ENCODE data around the gene USP12. TPM values are rescaled to one million over a fixed set of nuclear protein-coding genes. Genes with fewer than 3 reads are reported as not detected.
"Not testable (repeated sequence)": the region's sequence is repeated elsewhere in the genome, so short reads cannot be mapped to it uniquely, and the experiment has no call there.

USP12 gene
- total RNA-seq, 3 donors from 2014 or later: 48.0 to 60.7 (median 51.1) TPM

DNA sequence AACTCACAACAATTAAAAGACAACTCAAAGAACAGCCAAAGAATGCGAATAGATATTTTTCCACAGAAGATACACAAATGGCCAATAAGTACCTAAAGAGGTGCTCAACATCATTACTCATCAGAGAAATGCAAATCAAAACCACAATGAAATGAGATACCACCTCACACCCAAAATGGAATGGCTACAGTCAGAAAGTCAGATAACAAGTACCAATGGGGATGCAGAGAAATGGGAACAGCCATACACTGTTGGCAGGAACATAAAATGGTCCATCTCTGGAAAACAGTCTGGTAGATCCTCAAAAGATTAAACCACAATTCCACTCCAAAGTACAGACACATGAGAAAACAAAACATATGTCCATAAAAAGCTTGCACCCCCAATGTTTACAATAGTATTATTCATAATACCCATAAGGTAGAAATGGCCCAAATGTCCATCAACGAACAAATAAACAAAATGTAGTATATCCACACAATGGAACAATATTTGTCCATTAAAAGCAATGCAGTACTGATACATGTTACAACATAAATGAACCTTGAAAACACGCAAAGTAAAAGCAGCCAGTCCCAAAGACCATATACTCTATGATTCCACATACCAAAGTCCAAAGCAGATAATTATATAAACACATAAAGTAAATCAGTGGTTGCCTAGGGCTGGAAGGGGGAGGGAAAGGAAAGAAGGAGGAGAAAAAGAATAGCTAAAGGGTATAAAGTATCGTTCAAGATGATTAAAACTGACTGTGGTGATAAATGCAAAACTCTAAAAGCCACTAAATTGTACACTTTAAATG lies 19.6 kb downstream of the USP12 start:
- Mint-ChIP-seq H3K4me1 (ENCODE audit: low read depth) (peaks cover 65% of the 10 kb centered on the region), H3K4me3 (no peak overlapping the region), H3K9me3 (peaks cover 9% of the 10 kb centered on the region), H3K36me3 (ENCODE audit: insufficient read depth) (peaks cover 18% of the 10 kb centered on the region), H3K27me3 (ENCODE audit: low read depth) (no peaks in the 10 kb centered on the region)
- peak; percentile 83 to 85 for ATAC-seq
- no peak for DNase-seq

DNA sequence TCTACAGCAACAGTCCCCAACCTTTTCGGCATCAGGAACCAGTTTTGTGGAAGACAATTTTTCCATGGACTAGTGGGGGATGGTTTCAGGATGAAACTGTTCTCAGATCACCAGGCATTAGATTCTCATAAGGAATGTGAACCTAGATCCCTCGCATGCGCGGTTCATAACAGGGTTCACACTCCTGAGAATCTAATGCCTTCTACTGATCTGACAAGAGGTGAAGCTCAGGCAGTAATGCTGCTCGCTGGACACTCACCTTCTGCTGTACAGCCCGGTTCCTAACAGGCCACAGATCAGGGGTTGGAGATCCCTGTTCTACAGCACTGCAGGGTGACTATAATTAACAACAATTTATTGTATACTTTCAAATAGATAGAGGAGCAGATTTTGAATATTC lies 21.9 kb downstream of the USP12 start:
- no peak for ATAC-seq
- peaks cover 80% of the 10 kb centered on the region for H3K4me1 Mint-ChIP-seq (ENCODE audit: low read depth)
- DNase-seq: no peak
- H3K9me3 Mint-ChIP-seq: no peaks in the 10 kb centered on the region
- peaks cover 11% of the 10 kb centered on the region for H3K36me3 Mint-ChIP-seq (ENCODE audit: insufficient read depth)
- no peak overlapping the region for H3K4me3 Mint-ChIP-seq
- H3K27me3 Mint-ChIP-seq (ENCODE audit: low read depth): no peaks in the 10 kb centered on the region

DNA sequence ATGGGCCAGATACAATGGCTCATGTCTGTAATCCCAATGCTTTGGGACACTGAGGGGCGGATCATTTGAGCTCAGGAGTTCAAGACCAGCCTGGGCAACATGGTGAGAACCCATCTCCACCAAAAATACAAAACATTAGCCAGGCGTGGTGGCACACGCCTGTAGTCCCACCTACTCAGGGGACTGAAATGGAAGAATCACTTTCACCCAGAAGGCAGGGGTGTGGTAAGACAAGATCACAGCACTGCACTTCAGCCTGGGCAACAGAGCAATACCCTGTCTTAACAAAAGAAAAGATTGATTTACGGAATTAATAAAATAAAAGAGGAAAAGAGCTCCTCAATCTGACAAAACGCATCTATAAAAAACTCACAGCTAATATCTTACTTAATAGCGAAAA lies 22.7 kb downstream of the USP12 start:
- no peaks in the 10 kb centered on the region for H3K27me3 Mint-ChIP-seq (ENCODE audit: low read depth)
- H3K4me3 Mint-ChIP-seq: peak overlapping the region; percentile 17
- peaks cover 8% of the 10 kb centered on the region for H3K36me3 Mint-ChIP-seq (ENCODE audit: insufficient read depth)
- no peak for ATAC-seq
- H3K9me3 Mint-ChIP-seq: no peaks in the 10 kb centered on the region
- peaks cover 75% of the 10 kb centered on the region for H3K4me1 Mint-ChIP-seq (ENCODE audit: low read depth)
- DNase-seq: no peak

DNA sequence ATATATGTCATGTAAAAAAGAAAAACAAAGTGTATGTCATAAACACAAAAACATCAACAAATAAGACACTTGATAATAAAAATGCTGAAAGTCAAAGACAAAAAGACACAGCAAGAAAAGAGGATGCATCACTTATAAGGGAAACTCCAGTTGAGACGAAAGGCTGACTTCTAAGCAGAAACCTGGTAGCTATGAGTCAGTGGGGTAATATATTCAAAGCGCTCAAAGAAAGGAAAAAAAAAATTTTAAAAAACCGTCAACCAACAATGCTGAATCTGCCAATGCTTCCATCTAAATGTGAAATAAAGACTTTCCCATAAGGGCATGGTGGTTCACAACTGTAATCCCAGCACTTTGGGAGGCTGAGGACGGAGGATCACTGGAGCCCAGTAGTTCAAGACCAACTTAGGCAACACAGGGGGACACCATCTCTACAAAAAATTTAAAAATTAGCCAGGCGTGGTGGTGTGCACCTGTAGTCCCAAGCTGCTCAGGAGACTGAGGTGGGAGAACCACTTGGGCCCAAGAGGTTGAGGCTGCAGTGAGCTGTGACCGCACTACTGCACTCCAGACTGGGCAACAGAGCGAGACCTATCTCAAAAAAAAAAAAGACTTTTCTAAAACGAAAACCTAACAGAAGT lies 24.0 kb downstream of the USP12 start:
- ATAC-seq (peak; percentile 79 to 82), DNase-seq (no peak)
- Mint-ChIP-seq H3K27me3 (ENCODE audit: low read depth) (no peaks in the 10 kb centered on the region), H3K9me3 (no peaks in the 10 kb centered on the region), H3K36me3 (ENCODE audit: insufficient read depth) (peaks cover 15% of the 10 kb centered on the region), H3K4me3 (peak overlapping the region; percentile 60), H3K4me1 (ENCODE audit: low read depth) (peaks cover 77% of the 10 kb centered on the region)

DNA sequence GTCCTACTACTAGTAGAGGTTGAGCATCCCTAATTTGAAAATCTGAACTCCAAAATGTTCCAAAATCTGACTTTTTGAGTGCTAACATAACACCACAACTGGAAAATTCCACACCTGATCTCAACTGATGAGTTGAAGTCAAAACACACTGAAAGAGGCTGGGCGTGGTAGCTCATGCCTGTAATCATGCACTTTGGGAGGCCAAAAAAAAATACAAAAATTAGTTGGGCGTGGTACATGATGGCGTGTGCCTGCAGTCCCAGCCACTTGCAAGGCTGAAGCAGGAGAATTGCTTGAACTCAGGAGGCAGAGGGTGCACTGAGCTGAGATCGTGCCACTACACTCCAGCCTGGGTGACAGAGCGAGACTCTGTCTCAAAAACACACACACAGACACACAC lies 29.9 kb downstream of the USP12 start:
- H3K4me1 Mint-ChIP-seq (ENCODE audit: low read depth): peaks cover 54% of the 10 kb centered on the region
- no peaks in the 10 kb centered on the region for H3K9me3 Mint-ChIP-seq
- no peak for ATAC-seq
- no peaks in the 10 kb centered on the region for H3K27me3 Mint-ChIP-seq (ENCODE audit: low read depth)
- no peak for DNase-seq
- H3K4me3 Mint-ChIP-seq: no peak overlapping the region
- peaks cover 23% of the 10 kb centered on the region for H3K36me3 Mint-ChIP-seq (ENCODE audit: insufficient read depth)

DNA sequence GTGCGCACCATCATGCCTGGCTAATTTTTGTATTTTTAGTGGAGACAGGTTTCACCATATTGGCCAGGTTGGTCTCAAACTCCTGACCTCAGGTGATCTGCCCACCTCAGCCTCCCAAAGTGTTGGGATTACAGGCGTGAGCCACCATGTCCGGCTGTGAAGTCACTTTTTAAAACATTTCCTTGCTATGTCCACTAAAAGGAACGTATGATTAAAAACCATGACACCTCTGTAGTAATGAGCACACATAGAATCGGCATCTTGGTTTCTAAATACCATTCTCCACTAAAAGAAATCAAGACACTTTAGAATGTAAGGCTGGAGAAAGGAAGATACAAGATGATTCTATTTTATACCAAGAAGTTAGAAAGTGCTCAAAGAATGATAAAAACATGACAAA lies 30.5 kb downstream of the USP12 start:
- Mint-ChIP-seq H3K4me1 (ENCODE audit: low read depth) (peaks cover 50% of the 10 kb centered on the region), H3K36me3 (ENCODE audit: insufficient read depth) (peaks cover 22% of the 10 kb centered on the region)
- DNase-seq: not testable (repeated sequence)

DNA sequence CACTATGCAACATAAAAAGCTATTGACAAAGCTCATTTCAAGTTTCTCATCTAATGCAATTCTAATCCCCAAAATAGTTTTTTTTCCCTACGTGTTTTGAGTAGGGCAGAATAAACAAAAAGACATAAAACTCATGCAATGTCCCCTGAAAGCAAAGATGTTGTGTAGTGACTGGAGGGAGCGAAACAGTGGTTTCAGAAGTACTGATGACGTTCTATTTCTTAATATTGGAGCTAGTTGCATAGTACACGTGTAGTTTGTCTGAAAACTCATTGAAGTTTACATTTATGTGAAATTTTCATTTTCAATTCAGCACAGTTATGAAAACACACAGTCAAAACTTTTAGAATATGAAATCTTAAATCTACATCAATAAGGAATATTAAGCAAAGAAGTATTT lies 31.6 kb downstream of the USP12 start:
- Mint-ChIP-seq H3K9me3 (no peaks in the 10 kb centered on the region), H3K4me3 (no peak overlapping the region), H3K27me3 (ENCODE audit: low read depth) (no peaks in the 10 kb centered on the region), H3K4me1 (ENCODE audit: low read depth) (peaks cover 46% of the 10 kb centered on the region), H3K36me3 (ENCODE audit: insufficient read depth) (peaks cover 19% of the 10 kb centered on the region)
- no peak for DNase-seq
- no peak for ATAC-seq

More for the DNA sequence above, 30.5 kb downstream of the USP12 start:
- H3K4me3 Mint-ChIP-seq; H3K27me3 Mint-ChIP-seq (ENCODE audit: low read depth); H3K9me3 Mint-ChIP-seq; ATAC-seq: not testable (repeated sequence)

DNA sequence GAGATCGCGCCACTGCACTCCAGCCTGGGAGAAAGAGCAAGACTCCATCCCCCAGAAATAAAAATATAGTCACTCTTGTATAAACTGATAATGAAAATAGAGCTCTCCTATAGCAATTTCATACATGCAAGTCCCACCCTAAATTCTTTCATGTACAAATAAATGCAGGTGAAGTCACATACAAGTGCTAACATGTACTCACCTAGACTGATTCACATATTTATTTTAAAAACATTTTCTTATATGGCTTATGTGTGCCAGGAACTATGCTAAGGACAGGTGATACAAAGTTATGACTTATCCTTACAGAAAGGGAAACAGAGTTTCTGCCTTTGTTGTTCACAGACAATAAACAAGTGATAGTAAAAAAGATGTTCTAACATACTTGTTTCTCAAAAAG lies 32.0 kb downstream of the USP12 start:
- Mint-ChIP-seq H3K4me3 (no peak overlapping the region), H3K9me3 (no peaks in the 10 kb centered on the region), H3K36me3 (ENCODE audit: insufficient read depth) (peaks cover 19% of the 10 kb centered on the region), H3K27me3 (ENCODE audit: low read depth) (no peaks in the 10 kb centered on the region), H3K4me1 (ENCODE audit: low read depth) (peaks cover 48% of the 10 kb centered on the region)
- no peak for DNase-seq
- ATAC-seq: no peak

DNA sequence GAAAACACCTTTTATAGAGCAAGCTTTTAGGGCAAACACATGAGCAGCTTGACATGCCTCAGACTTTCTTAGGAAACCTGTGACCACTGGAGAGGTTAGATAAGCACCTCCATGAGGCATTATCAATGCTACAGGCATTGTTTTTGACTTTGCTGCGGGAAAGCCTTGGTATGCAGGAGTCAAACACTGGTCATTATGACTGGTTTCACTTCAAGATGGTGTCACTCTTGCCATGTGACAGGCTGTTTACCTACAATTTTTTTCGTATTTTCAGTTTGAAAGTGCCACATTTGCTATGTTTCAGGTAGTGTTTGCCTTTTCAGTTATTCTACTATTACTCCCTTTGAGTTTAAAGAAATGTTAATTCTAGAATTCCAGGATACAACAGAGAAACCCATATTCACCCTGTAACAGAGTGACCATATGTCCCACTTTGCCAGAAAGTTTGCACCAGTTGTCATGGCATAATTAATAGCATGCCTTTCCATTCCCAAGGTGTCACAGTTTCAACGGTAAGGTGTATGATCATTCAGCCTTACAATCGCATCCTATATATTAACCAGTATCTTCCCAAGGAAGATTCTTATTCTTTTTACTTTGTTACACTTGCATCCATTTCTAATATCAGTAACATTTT lies 33.0 kb downstream of the USP12 start:
- Mint-ChIP-seq H3K4me1 (ENCODE audit: low read depth) (peaks cover 54% of the 10 kb centered on the region), H3K9me3 (no peaks in the 10 kb centered on the region), H3K36me3 (ENCODE audit: insufficient read depth) (peaks cover 18% of the 10 kb centered on the region), H3K27me3 (ENCODE audit: low read depth) (no peaks in the 10 kb centered on the region), H3K4me3 (no peak overlapping the region)
- ATAC-seq (peak; percentile 60 to 70), DNase-seq (no peak)

DNA sequence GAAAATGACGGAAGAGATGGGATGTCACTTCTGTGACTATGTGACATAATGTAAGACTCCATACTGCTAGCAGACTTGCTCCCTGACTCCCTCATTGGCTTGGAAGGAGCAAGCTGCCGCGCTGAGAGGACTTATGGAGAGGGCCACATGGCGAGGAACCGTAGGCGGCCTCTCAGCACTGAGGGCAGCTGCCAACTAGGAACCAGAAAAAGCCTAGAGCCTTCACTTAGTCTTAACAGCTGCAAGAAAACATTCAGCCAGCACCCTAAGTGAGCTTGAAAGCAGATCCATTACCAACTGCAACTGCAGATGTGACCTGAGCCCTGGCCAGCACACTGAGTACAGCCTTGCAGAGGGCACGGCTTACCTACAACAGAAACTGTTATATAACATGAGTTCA lies 33.9 kb downstream of the USP12 start:
- DNase-seq (no peak), ATAC-seq (no peak)
- Mint-ChIP-seq H3K4me3 (no peak overlapping the region), H3K27me3 (ENCODE audit: low read depth) (no peaks in the 10 kb centered on the region), H3K9me3 (no peaks in the 10 kb centered on the region), H3K4me1 (ENCODE audit: low read depth) (peaks cover 54% of the 10 kb centered on the region), H3K36me3 (ENCODE audit: insufficient read depth) (peaks cover 12% of the 10 kb centered on the region)

DNA sequence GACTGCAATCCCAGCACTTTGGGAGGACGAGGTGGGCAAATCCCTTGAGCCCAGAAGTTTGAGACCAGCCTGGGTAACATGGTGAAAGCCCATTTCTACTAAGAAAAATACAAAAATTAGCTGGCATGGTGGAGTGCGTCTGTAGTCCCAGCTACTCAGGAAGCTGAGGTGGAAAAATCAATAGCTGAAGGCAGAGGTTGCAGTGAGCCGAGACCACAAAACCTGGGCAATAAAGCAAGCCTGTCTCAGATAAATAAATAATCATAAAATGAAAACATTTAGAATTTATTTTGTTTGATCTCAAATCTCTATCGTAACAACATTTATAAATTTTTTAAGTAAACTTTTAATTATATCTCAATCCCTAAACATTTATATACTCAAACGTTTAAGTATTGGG lies 36.6 kb downstream of the USP12 start:
- Mint-ChIP-seq H3K9me3 (peaks cover 5% of the 10 kb centered on the region), H3K36me3 (ENCODE audit: insufficient read depth) (peaks cover 9% of the 10 kb centered on the region), H3K4me1 (ENCODE audit: low read depth) (peaks cover 70% of the 10 kb centered on the region), H3K27me3 (ENCODE audit: low read depth) (no peaks in the 10 kb centered on the region), H3K4me3 (no peak overlapping the region)
- DNase-seq (no peak), ATAC-seq (no peak)

DNA sequence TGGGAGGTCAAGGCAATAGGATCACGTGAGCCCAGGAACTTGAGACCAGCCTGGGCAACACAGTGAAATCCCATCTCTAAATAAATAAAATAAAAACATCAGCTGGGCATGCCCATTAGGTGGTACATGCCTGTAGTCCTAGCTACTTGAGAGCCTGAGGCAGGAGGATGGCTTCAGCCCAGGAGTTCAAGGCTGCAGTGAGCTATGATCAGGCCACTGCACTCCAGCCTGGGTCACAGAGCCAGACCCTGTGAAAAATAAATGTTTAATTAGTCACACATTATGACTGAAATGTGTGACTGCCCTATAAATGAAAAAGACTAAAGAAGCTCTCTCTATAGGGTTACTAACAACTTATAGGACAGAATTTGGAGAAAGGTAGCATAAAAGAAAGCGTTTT lies 37.7 kb downstream of the USP12 start:
- Mint-ChIP-seq H3K4me1 (ENCODE audit: low read depth) (peaks cover 73% of the 10 kb centered on the region), H3K9me3 (peaks cover 5% of the 10 kb centered on the region), H3K36me3 (ENCODE audit: insufficient read depth) (peaks cover 12% of the 10 kb centered on the region), H3K27me3 (ENCODE audit: low read depth) (no peaks in the 10 kb centered on the region), H3K4me3 (no peak overlapping the region)
- ATAC-seq (no peak), DNase-seq (no peak)

DNA sequence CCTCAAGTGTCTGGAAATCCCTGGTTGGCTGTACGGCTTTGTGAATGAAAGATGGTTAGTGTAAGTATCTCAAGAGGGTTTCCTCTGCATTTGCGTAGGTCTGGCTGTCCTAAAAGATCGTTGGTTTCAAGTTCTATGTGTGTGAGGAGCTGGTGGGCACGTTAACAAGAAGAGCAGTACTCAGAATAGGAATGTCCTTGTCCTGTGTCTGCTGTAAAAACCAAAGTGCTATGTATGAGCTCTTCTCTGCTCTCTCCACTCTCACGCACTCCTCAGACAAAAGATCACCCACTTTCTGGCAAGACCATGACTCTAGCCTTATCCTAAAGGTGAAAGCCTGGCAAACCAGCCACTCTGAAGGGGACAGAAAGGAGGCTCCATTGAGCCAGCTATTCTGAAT lies 39.1 kb downstream of the USP12 start:
- peak overlapping the region; percentile 8 for H3K4me3 Mint-ChIP-seq
- no peak for DNase-seq

DNA sequence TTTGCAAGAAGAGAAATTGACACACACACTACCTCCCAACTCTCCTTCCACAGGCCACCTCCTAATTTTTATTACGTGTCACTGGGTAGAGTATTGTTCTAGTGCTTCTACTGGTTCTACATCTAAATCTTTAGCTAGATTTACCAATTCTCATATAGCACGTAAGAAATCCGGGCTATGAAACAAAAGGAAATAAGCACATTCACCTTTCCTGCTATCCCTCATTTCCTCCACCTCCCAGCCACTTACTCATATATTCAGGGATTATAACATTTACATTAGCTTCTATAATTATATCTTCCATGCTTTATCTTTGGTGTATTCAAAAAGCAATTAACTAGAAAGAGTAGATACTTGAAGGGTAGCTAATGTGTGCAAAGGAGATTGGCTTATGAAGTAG lies 39.7 kb downstream of the USP12 start:
- H3K36me3 Mint-ChIP-seq (ENCODE audit: insufficient read depth): peaks cover 9% of the 10 kb centered on the region
- no peaks in the 10 kb centered on the region for H3K27me3 Mint-ChIP-seq (ENCODE audit: low read depth)
- peaks cover 80% of the 10 kb centered on the region for H3K4me1 Mint-ChIP-seq (ENCODE audit: low read depth)
- DNase-seq (no peak), ATAC-seq (no peak)
- H3K4me3 Mint-ChIP-seq: peak overlapping the region; percentile 8
- peaks cover 5% of the 10 kb centered on the region for H3K9me3 Mint-ChIP-seq

More for the DNA sequence above, 39.1 kb downstream of the USP12 start:
- Mint-ChIP-seq H3K27me3 (ENCODE audit: low read depth) (no peaks in the 10 kb centered on the region), H3K4me1 (ENCODE audit: low read depth) (peaks cover 76% of the 10 kb centered on the region), H3K9me3 (peaks cover 5% of the 10 kb centered on the region), H3K36me3 (ENCODE audit: insufficient read depth) (peaks cover 10% of the 10 kb centered on the region)
- ATAC-seq: peak; percentile 6 to 23

All from activated T-cell treated with anti-CD3 and anti-CD28 coated beads, Interleukin-2, amount 50 U/mL, for 4 hours (primary cell).